Skeletal muscle tissue (tissue), 4 donors: Measurements from ENCODE around the gene GSTM3. TPM values are rescaled to one million over a fixed set of nuclear protein-coding genes. Genes with fewer than 3 reads are reported as not detected.

ENCODE experiments used
- H3K27ac ChIP-seq: one replicate; pipeline ENCODE4 v1.7.0; 2013; ENCODE audit warnings: mild to moderate bottlenecking, low read depth, low read length, inconsistent platforms
- H3K27me3 ChIP-seq, 3 donors: one replicate each; pipeline ENCODE4 v1.7.0; 2013; ENCODE audit warnings: low read length in 3 of 3; ENCODE audit not compliant: control insufficient read depth in 3 of 3, insufficient read depth in 3 of 3
- H3K36me3 ChIP-seq, 3 donors: one replicate each; pipeline ENCODE4 v1.7.0; 2013; ENCODE audit warnings: low read length in 3 of 3; ENCODE audit not compliant: control insufficient read depth in 3 of 3, insufficient read depth in 3 of 3
- H3K4me1 ChIP-seq, 3 donors: one replicate each; pipeline ENCODE4 v1.7.0; 2013; ENCODE audit warnings: low read length in 3 of 3, mild to moderate bottlenecking in 3 of 3; ENCODE audit not compliant: control insufficient read depth in 3 of 3, insufficient read depth in 3 of 3
- H3K4me3 ChIP-seq, 3 donors: one replicate each; pipeline ENCODE4 v1.7.0; 2013; ENCODE audit warnings: low read length in 3 of 3
- H3K9ac ChIP-seq, 3 donors: one replicate each; pipeline ENCODE4 v1.7.0; 2013; ENCODE audit warnings: low read length in 3 of 3, mild to moderate bottlenecking in 3 of 3, moderate library complexity in 2 of 3, low read depth in 1 of 3
- H3K9me3 ChIP-seq, 3 donors: one replicate each; pipeline ENCODE4 v1.7.0; 2013; ENCODE audit warnings: low read length in 3 of 3; ENCODE audit not compliant: control insufficient read depth in 3 of 3
- total RNA-seq: library from RNA; depleted of rRNA; stranded (reverse); fragments of >200 nt; gene quantifications from one replicate; pipeline ENCODE4 v1.2.3, GENCODE V29; 2014
- donor health status: Osteomylitis.

Gene GSTM3
- total RNA-seq, 1 donor from 2014 or later = 24.5 TPM

DNA sequence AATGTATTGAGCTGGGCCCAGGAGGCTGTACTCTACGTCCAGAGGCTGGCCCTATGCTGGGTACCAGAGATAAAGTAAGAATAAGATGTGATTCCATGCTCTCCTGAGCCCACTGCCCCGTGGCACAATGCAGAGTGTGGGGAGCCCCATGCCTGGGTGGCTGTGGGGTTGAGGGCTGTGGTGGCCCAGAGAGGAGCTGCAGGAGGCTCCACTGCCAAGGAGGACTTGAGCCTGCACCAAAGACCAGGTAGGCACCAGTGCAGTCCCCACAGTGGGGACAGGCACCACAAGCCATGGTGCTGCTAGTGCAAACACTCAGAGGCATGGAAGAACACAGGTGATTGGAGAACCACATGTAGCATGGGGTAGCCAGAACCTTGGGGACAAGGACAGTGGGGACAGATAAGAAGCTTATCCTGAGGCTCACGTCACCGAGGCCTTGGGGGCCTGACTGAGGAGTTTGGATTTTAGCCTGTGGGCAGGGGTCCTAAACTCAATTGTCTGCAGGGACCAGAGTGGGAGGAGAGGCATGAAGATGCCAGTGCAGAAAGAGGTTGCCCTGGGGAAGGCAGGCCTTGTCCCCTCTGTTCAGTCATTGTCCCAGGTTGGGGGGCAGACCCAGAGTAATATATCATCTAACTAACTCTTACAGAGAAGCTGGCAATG, 44.7 kb upstream of the GSTM3 start:
- H3K4me1 ChIP-seq = peaks cover 33 to 34% (median 33%) of the 10 kb centered on the region in 3 donors
- no peak overlapping the region for H3K9ac ChIP-seq
- H3K9me3 ChIP-seq = no peaks in the 10 kb centered on the region
- no peak overlapping the region for H3K27ac ChIP-seq
- no peaks in the 10 kb centered on the region for H3K27me3 ChIP-seq
- H3K36me3 ChIP-seq = no peaks in the 10 kb centered on the region
- no peak overlapping the region for H3K4me3 ChIP-seq

DNA sequence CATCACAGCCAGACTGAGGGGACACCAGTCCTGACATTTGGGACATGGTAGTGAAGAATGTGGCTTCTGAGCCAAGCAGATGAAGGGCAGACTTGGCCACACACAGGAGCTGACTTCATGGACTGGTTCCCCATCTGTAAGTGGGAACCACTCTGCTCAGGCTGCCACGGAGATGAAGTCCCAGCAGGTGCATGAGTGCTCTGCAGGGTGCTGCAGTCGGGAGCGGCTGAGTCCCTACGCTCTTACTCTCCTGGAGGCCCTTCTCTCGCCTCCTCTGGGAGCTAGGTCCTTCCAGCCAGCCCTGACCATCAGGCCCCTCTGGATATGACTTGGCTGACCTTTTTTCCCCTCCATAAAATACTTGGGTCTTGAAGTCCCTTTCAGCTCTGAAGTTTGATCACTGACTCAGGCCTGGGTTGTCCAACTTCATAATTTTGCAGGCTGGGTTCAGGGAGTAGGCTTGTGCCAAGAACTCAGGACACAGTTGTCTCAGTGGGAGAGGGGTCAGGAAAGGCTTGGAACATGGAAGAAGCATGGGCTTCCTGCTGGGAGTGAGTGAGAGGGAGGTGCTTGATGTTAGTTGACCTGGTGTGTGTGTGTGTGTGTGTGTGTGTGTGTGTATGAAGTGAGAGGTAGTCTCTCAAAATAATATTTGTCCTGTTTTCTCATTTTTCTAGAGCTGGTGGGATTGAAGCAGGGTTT, 43.9 kb upstream of the GSTM3 start:
- H3K36me3 ChIP-seq = no peaks in the 10 kb centered on the region
- no peaks in the 10 kb centered on the region for H3K27me3 ChIP-seq
- H3K9me3 ChIP-seq = no peaks in the 10 kb centered on the region
- H3K4me3 ChIP-seq = no peak overlapping the region
- H3K27ac ChIP-seq = no peak overlapping the region
- no peak overlapping the region for H3K9ac ChIP-seq
- peaks cover 29 to 31% (median 30%) of the 10 kb centered on the region in 3 donors for H3K4me1 ChIP-seq

DNA sequence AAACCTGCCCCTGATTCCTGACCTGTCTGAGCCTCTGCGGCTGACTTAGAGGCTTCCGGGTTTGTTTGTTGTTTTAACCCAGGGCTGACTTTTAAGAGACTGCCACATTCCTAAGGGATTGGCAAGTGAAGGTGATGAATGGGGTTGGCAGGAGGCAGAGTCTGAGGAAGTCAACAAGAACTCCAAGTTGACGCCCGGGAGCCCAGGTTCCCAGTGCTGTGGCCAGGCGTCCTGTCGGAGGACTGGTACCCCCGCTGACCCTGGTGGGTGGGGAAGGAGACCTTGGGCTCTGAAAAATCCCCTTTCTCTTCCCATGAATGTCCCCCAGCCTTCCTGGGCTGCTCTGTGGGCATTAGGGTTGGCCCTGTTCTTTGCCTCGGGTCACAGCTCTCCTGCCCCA, 42.6 kb upstream of the GSTM3 start:
- Histone ChIP-seq H3K9ac (no peak overlapping the region), H3K9me3 (no peaks in the 10 kb centered on the region), H3K4me1 (peaks cover 29 to 31% (median 30%) of the 10 kb centered on the region in 3 donors), H3K27me3 (no peaks in the 10 kb centered on the region), H3K27ac (no peak overlapping the region), H3K4me3 (no peak overlapping the region), H3K36me3 (no peaks in the 10 kb centered on the region)

DNA sequence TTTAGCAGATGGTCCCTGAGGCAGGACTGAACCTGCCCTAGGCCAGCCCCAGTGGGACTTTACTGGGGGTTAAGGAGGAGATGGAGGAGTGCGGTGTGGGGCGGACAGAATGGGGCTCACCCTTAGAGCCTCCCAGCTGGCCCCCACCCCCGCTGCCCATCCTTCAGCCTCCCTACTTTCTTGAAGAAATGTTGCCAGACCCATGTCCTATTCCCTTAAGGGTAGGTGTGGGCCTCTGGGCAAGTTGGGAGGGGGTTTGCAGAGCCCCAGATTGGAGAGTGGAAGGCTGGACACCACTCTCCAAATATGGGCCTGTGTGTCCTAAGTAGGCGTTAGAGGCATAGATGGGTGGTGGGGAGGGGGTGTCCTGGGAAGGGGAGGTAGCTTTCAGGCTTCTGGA, 42.1 kb upstream of the GSTM3 start:
- Histone ChIP-seq H3K9ac (no peak overlapping the region), H3K36me3 (no peaks in the 10 kb centered on the region), H3K4me1 (peaks cover 29 to 31% (median 30%) of the 10 kb centered on the region in 3 donors), H3K4me3 (no peak overlapping the region), H3K27me3 (no peaks in the 10 kb centered on the region), H3K9me3 (no peaks in the 10 kb centered on the region), H3K27ac (peak overlapping the region; percentile 44)

DNA sequence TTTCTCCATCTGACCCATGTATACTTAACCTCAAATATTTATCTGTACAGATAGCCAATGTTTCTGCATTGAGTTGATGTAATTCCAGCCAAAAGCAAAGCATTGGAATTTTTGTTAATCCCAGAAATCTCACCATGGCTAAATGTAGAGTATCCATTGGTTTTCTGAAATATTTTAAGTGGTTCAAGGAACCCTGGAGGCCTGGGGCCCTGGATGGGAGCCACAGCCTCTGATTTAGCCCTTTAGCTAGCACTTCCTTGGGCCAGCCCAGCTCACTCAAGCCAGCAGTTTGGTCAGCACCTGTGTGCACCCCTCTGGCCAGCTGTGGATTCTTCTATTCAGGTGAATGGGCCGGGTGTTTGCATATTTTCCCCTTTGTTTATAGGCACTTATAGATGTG, 41.7 kb upstream of the GSTM3 start:
- Histone ChIP-seq H3K27me3 (no peaks in the 10 kb centered on the region), H3K36me3 (no peaks in the 10 kb centered on the region), H3K9ac (peak overlapping the region in 1 of 3 donors; percentile 12), H3K9me3 (no peaks in the 10 kb centered on the region), H3K27ac (peak overlapping the region; percentile 44), H3K4me1 (peaks cover 29 to 31% (median 30%) of the 10 kb centered on the region in 3 donors), H3K4me3 (no peak overlapping the region)

DNA sequence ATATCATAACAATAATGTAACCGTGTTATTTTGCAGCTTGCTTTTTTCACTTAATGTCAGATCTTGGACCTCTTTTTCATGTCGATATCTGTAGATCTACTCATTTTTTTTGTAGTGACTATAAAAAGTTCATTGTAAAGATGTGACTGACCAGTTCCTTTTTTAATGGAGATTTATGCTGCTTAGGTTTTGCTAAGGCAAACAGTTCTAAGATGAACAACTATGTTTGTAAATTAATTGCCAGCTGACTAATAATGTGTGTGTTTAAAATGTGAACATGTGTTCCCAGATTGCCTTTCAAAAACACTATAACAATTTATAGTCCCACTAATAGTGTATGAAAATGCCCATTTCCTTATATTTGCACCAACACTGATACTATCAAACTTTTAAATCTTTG, 41.0 kb upstream of the GSTM3 start:
- Histone ChIP-seq H3K4me1 (peaks cover 31 to 37% (median 32%) of the 10 kb centered on the region in 3 donors), H3K9me3 (no peaks in the 10 kb centered on the region), H3K36me3 (no peaks in the 10 kb centered on the region), H3K27me3 (no peaks in the 10 kb centered on the region), H3K9ac (no peak overlapping the region), H3K4me3 (no peak overlapping the region), H3K27ac (no peak overlapping the region)

DNA sequence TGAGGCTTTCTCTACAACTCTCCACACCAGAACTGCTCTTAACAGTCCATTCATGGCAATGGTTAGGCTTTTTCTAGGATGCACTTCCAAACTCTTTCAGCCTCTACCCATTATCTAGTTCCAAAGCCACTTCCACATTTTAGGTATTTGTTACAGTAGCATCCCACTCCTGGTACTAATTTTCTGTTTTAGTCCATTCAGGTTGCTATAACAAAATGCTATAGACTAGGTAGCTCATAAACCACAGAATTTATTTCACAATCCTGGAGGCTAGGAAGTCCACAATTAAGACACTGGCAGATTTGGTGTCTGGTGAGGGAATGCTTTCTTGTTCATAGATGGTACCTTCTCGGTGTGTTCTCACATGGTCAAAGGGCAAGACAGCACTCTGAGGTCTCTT, 40.1 kb upstream of the GSTM3 start:
- Histone ChIP-seq H3K4me3 (no peak overlapping the region), H3K9me3 (no peaks in the 10 kb centered on the region), H3K9ac (no peak overlapping the region), H3K4me1 (peaks cover 23 to 30% (median 25%) of the 10 kb centered on the region in 3 donors), H3K27ac (no peak overlapping the region), H3K36me3 (no peaks in the 10 kb centered on the region), H3K27me3 (no peaks in the 10 kb centered on the region)

DNA sequence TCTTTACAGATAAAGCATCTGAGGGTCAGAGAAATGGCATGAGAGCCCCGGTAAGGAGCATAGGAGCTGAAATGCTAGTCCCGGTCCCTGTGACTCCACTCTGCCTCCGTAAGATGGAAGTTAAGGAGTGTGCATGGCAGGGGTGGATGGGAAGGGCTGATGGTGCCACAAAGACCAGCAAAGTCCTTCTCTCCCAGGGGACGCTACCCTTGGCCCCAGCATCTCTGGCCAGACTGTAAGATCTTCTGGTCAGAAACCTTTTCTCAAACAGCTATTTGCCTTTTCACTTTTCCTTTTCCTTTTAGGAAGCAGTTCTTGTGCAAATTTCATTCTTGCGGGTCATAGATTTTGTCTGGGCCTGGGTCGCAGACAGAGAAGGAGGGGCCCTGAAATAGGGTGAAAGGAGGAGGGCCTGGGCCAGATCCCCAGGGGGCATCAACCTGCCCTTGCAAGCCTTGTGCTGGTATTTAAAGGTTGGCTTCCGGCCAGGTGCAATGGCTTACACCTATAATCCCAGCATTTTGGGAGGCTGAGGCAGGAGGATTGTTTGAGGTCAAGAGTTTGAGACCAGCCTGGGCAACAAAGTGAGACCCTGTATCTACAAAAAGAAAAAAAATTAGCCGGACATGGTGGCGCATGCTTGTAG, 37.3 kb upstream of the GSTM3 start:
- Histone ChIP-seq H3K9ac (no peak overlapping the region), H3K36me3 (no peaks in the 10 kb centered on the region), H3K4me3 (no peak overlapping the region), H3K4me1 (peaks cover 14 to 20% (median 18%) of the 10 kb centered on the region in 3 donors), H3K27me3 (no peaks in the 10 kb centered on the region), H3K27ac (no peak overlapping the region), H3K9me3 (no peaks in the 10 kb centered on the region)

DNA sequence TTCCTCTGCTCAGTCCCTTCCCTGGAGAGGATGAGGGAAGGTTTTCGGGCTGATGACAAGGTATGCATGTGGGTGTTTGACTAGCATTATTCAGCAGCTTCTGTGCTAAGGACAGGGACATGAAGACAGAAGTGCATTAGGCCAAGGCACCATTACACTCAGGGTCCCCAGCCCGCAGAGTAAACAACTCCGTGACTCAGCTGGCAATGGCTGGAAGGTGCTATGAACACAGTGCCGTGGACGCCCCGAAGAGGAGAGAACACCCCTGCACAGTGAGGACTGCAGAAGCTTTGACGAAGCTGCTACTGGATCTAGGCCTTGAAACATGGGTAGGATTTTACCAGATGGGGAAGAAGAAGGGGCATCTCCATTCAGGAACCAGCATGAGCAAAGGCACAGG, 36.6 kb upstream of the GSTM3 start:
- no peaks in the 10 kb centered on the region for H3K36me3 ChIP-seq
- H3K27ac ChIP-seq = no peak overlapping the region
- H3K27me3 ChIP-seq = no peaks in the 10 kb centered on the region
- H3K4me1 ChIP-seq = peaks cover 11 to 16% (median 14%) of the 10 kb centered on the region in 3 donors
- peak overlapping the region in 2 of 3 donors; percentile 3 to 15 for H3K9ac ChIP-seq
- no peak overlapping the region for H3K4me3 ChIP-seq
- H3K9me3 ChIP-seq = no peaks in the 10 kb centered on the region

DNA sequence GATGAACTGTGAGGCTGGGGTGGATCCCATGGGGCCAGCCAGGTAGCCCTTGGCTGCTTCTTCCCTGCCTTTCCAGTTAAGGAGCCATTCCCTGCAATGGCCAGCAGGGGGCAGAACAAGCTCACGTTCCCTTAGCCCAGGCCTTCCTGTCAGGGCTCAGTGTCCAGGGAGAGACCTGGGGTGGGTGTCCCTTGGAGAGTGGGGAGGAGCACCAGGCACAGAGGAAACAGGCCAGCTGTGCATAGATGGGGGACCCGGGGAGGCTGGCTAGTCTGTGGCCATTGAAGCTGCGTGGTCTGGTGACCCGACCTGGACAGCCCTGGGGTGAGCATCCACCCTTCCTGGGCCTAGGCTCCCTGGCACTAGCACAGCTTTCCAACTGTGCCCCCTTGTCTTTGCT, 36.1 kb upstream of the GSTM3 start:
- Histone ChIP-seq H3K9me3 (no peaks in the 10 kb centered on the region), H3K27me3 (no peaks in the 10 kb centered on the region), H3K9ac (peak overlapping the region in 1 of 3 donors; percentile 3), H3K36me3 (no peaks in the 10 kb centered on the region), H3K27ac (no peak overlapping the region), H3K4me3 (no peak overlapping the region), H3K4me1 (peaks cover 10 to 15% (median 14%) of the 10 kb centered on the region in 3 donors)
